B cell (primary cell): ENCODE measurements around the gene HIBADH. TPM values are rescaled to one million over a fixed set of nuclear protein-coding genes. Genes with fewer than 3 reads are reported as not detected.

ENCODE experiments used
- ATAC-seq: fragments of 200-7000 bp; cut with Tn5 transposase; one replicate; pipeline ENCODE4 v1.10.0; 2021; ENCODE audit warnings: low read depth, mild to moderate bottlenecking, moderate number of reproducible peaks, moderate library complexity
- CTCF ChIA-PET: fragments of 350-600 bp; sonication (Branson Sonifier 250); formaldehyde crosslinking; loops from one replicate; lab custom pipeline; 2021; ENCODE audit warnings: antibody characterized with exemption, inconsistent platforms; lab: Charles Lee
- POLR2A ChIA-PET: fragments of 350-600 bp; sonication (Branson Sonifier 250); formaldehyde crosslinking; loops from one replicate; lab custom pipeline; 2021; ENCODE audit warnings: antibody characterized with exemption; lab: Charles Lee
- DNase-seq: peaks from one replicate; pipeline ENCODE4 v3.0.0; 2013
- H2AFZ ChIP-seq: 2 replicates; pipeline ENCODE4 v1.6.1; 2012; ENCODE audit warnings: mild to moderate bottlenecking, low read depth, low read length; ENCODE audit not compliant: insufficient read depth, poor library complexity, severe bottlenecking
- H3K27ac ChIP-seq, 2 donors: 1 replicate in 1 of 2; 2 replicates in 1 of 2; pipeline ENCODE4 v1.5.1; 2012 to 2013; ENCODE audit warnings: low read length in 2 of 2, mild to moderate bottlenecking in 2 of 2, moderate library complexity in 1 of 2
- H3K27me3 ChIP-seq, 4 experiments: fragments of 200-600 bp in 1 of 4; sonication (generic) in 1 of 4; replicated peaks in 1 of 4; 1 replicate in 2 of 4; 2 replicates in 2 of 4; pipeline versions ENCODE4 v1.6.1 to v1.7.0; 2013 to 2016; ENCODE audit warnings: low read length in 3 of 4, mild to moderate bottlenecking in 2 of 4, mixed read lengths in 1 of 4, moderate library complexity in 1 of 4; ENCODE audit not compliant: insufficient read depth in 4 of 4, control insufficient read depth in 3 of 4; ENCODE audit errors: control extremely low read depth in 1 of 4
- H3K36me3 ChIP-seq, 2 experiments: replicated peaks in 1 of 2; 1 replicate in 1 of 2; 2 replicates in 1 of 2; pipeline versions ENCODE4 v1.6.1 to v1.7.1; 2013; ENCODE audit warnings: low read length in 1 of 2; ENCODE audit not compliant: insufficient read depth in 2 of 2, control insufficient read depth in 1 of 2; ENCODE audit errors: control extremely low read depth in 1 of 2, extremely low read depth in 1 of 2
- H3K4me1 ChIP-seq, 2 donors: fragments of 200-600 bp in 1 of 2; sonication (generic) in 1 of 2; 1 replicate in 1 of 2; 2 replicates in 1 of 2; pipeline versions ENCODE4 v1.5.1 to v1.6.1; 2013 to 2017; ENCODE audit warnings: low read length in 2 of 2; ENCODE audit not compliant: control insufficient read depth in 2 of 2, insufficient read depth in 2 of 2
- H3K4me2 ChIP-seq: replicated peaks from 2 replicates; pipeline ENCODE3; 2012; ENCODE audit warnings: mild to moderate bottlenecking, low read depth, low read length; ENCODE audit not compliant: poor library complexity, severe bottlenecking
- H3K4me3 ChIP-seq, 5 experiments: fragments of 200-600 bp in 1 of 5; sonication (generic) in 1 of 5; 1 replicate in 3 of 5; 2 replicates in 2 of 5; pipeline versions ENCODE4 v1.5.1 to v1.7.0; 2011 to 2016; ENCODE audit warnings: low read length in 4 of 5, mild to moderate bottlenecking in 4 of 5, low read depth in 2 of 5, control low read depth in 1 of 5, moderate library complexity in 1 of 5; ENCODE audit not compliant: insufficient read depth in 1 of 5; ENCODE audit errors: control extremely low read depth in 1 of 5, extremely low read depth in 1 of 5
- H3K79me2 ChIP-seq: fragments of 200-600 bp; sonication (generic); one replicate; pipeline ENCODE4 v1.6.0; 2016; ENCODE audit warnings: low read length; ENCODE audit not compliant: control insufficient read depth, insufficient read depth
- H3K9ac ChIP-seq: fragments of 200-600 bp; sonication (generic); 2 replicates; pipeline ENCODE4 v1.6.1; 2017; ENCODE audit warnings: mild to moderate bottlenecking, low read length, moderate library complexity
- H3K9me3 ChIP-seq, 3 donors: one replicate each; pipeline versions ENCODE4 v1.6.1 to v1.7.1; 2013; ENCODE audit warnings: low read length in 2 of 3; ENCODE audit not compliant: control insufficient read depth in 2 of 3, insufficient read depth in 1 of 3; ENCODE audit errors: control extremely low read depth in 1 of 3
- H4K20me1 ChIP-seq: 2 replicates; pipeline ENCODE4 v1.6.0; 2012; ENCODE audit warnings: mild to moderate bottlenecking, low read length; ENCODE audit not compliant: insufficient read depth, control insufficient read depth, poor library complexity, severe bottlenecking
- H3K27ac Mint-ChIP-seq: one replicate; pipeline ENCODE4 v1.8.0; 2021; ENCODE audit warnings: mixed read lengths
- H3K27me3 Mint-ChIP-seq: one replicate; pipeline ENCODE4 v1.8.0; 2021; ENCODE audit warnings: mixed read lengths
- H3K4me1 Mint-ChIP-seq: one replicate; pipeline ENCODE4 v1.8.0; 2021; ENCODE audit warnings: mixed read lengths
- H3K4me3 Mint-ChIP-seq: one replicate; pipeline ENCODE4 v1.8.0; 2021; ENCODE audit warnings: mixed read lengths
- H3K9me3 Mint-ChIP-seq: one replicate; pipeline ENCODE4 v1.8.0; 2022; ENCODE audit warnings: mixed read lengths; ENCODE audit not compliant: insufficient read depth
- CTCF ChIP-seq: fragments of 200-600 bp; IDR thresholded peaks from one replicate; pipeline ENCODE4 v1.8.0; 2022; ENCODE audit warnings: antibody characterized with exemption, mild to moderate bottlenecking
- EZH2 ChIP-seq: IDR thresholded peaks from 2 replicates; pipeline ENCODE4 v1.6.1; 2012; ENCODE audit warnings: borderline replicate concordance, low read depth, mild to moderate bottlenecking, moderate library complexity, low read length; ENCODE audit not compliant: insufficient read depth, poor library complexity, severe bottlenecking
- WGBS: methylation state at CpG from one replicate; pipeline ENCODE4 v1.1.5; 2013; ENCODE audit warnings: missing lambda C conversion rate; ENCODE audit not compliant: insufficient coverage; 5-methylcytosine and 5-hydroxymethylcytosine counted together
- intact Hi-C: fragments of 100-400 bp; cut with micrococcal nuclease; formaldehyde crosslinking; loops from one replicate; pipeline ENCODE4 v1.10.0; 2022
- polyA plus RNA-seq: library from polyadenylated mRNA; depleted of rRNA; stranded (reverse); fragments of >200 nt; gene quantifications from 2 replicates; pipeline ENCODE4 v1.2.3, GENCODE V29; 2012
- total RNA-seq, 2 donors: library from RNA; stranded (reverse); fragments of 120-200 nt in 1 of 2; gene quantifications; 1 replicate in 1 of 2; 2 replicates in 1 of 2; pipeline versions ENCODE4 v1.2.3 to v1.2.4, GENCODE V29; 2013 to 2022

The HIBADH gene
- total and polyA plus RNA-seq, 2 donors (not counting 1 experiment from before 2014, with no cell fraction given), result 6.9 to 14.1 TPM

GRCh38 chr7:27611059-27611458 is 51.6 kb downstream of the HIBADH start:
- intact Hi-C loops, result no loop called here
- ChIA-PET CTCF (no interaction called here), POLR2A (no interaction called here)
- 100% methylated on average over 1 of the region's 3 CpGs for WGBS
- H3K4me2 ChIP-seq, result no peak overlapping the region
- Mint-ChIP-seq H3K4me3 (no peak overlapping the region), H3K9me3 (peaks cover 4% of the 10 kb centered on the region), H3K27ac (no peak overlapping the region), H3K27me3 (no peaks in the 10 kb centered on the region), H3K4me1 (no peaks in the 10 kb centered on the region)
- no peaks in the 10 kb centered on the region for H3K4me1 ChIP-seq
- peaks cover 0 to 3% (median 0%) of the 10 kb centered on the region in 3 donors for H3K9me3 ChIP-seq
- H3K36me3 ChIP-seq, result peaks cover 0 to 2% of the 10 kb centered on the region in 2 experiments
- H4K20me1 ChIP-seq, result no peaks in the 10 kb centered on the region
- no peak overlapping the region for H3K9ac ChIP-seq
- DNase-seq (no peak), ATAC-seq (no peak)
- TF ChIP-seq EZH2 (no peak), CTCF (no peak)
- H2AFZ ChIP-seq, result no peak overlapping the region
- no peak overlapping the region for H3K4me3 ChIP-seq
- no peaks in the 10 kb centered on the region for H3K27me3 ChIP-seq
- no peaks in the 10 kb centered on the region for H3K79me2 ChIP-seq
- no peak overlapping the region for H3K27ac ChIP-seq

GRCh38 chr7:27608776-27609495 is 53.7 kb downstream of the HIBADH start:
- no peaks in the 10 kb centered on the region for H3K36me3 ChIP-seq
- Mint-ChIP-seq H3K4me1 (no peaks in the 10 kb centered on the region), H3K27ac (no peak overlapping the region), H3K9me3 (no peaks in the 10 kb centered on the region), H3K4me3 (no peak overlapping the region), H3K27me3 (no peaks in the 10 kb centered on the region)
- no peaks in the 10 kb centered on the region for H3K27me3 ChIP-seq
- H4K20me1 ChIP-seq, result no peaks in the 10 kb centered on the region
- H3K79me2 ChIP-seq, result no peaks in the 10 kb centered on the region
- H3K4me1 ChIP-seq, result no peaks in the 10 kb centered on the region
- ChIA-PET POLR2A (no interaction called here), CTCF (no interaction called here)
- WGBS, result no CpG with 5 or more reads among the region's 1 CpG
- intact Hi-C loops, result loop anchor here (10.0 kb wide), 1 partner anchor 414 kb away; no protein-coding TSS in a partner anchor
- DNase-seq (no peak), ATAC-seq (no peak)
- H3K4me3 ChIP-seq, result no peak overlapping the region
- no peaks in the 10 kb centered on the region for H3K9me3 ChIP-seq
- H3K27ac ChIP-seq, result no peak overlapping the region
- TF ChIP-seq EZH2, result no peak
- TF ChIP-seq CTCF, result no peak
- no peak overlapping the region for H2AFZ ChIP-seq
- no peak overlapping the region for H3K4me2 ChIP-seq
- H3K9ac ChIP-seq, result no peak overlapping the region
